Activated CD8-positive, alpha-beta T cell treated with anti-CD3 and anti-CD28 coated beads, Interleukin-2, amount 10 ng/mL, durations not matched to agents 7 days and 5 days (primary cell): Measurements from ENCODE around the gene PRND. TPM values are rescaled to one million over a fixed set of nuclear protein-coding genes. Genes with fewer than 3 reads are reported as not detected.
"Not testable (repeated sequence)": the region's sequence is repeated elsewhere in the genome, so short reads cannot be mapped to it uniquely, and the experiment has no call there.

ENCODE experiments used
- ATAC-seq: fragments of 150-1000 bp; cut with Tn5 transposase; one replicate; pipeline ENCODE4 v1.10.0; 2021; ENCODE audit warnings: moderate library complexity
- CTCF ChIA-PET: fragments of 350-600 bp; sonication (Branson Sonifier 250); formaldehyde crosslinking; loops from one replicate; lab custom pipeline; 2021; ENCODE audit warnings: antibody characterized with exemption; lab: Charles Lee
- POLR2A ChIA-PET: fragments of 350-600 bp; sonication (Branson Sonifier 250); formaldehyde crosslinking; loops from one replicate; lab custom pipeline; 2021; ENCODE audit warnings: antibody characterized with exemption; lab: Charles Lee
- DNase-seq: peaks from one replicate; pipeline ENCODE4 v3.0.0-alpha.2; 2020
- H3K27ac Mint-ChIP-seq: one replicate; pipeline ENCODE4 v1.8.0; 2021; ENCODE audit warnings: mild to moderate bottlenecking, mixed read lengths
- H3K27me3 Mint-ChIP-seq: one replicate; pipeline ENCODE4 v1.8.0; 2021; ENCODE audit warnings: low read depth, mixed read lengths
- H3K36me3 Mint-ChIP-seq: one replicate; pipeline ENCODE4 v1.8.0; 2021; ENCODE audit warnings: low read depth, mixed read lengths
- H3K4me1 Mint-ChIP-seq: one replicate; pipeline ENCODE4 v1.8.0; 2021; ENCODE audit warnings: low read depth, mixed read lengths
- H3K4me3 Mint-ChIP-seq: one replicate; pipeline ENCODE4 v1.8.0; 2021; ENCODE audit warnings: mild to moderate bottlenecking, mixed read lengths
- H3K9me3 Mint-ChIP-seq: one replicate; pipeline ENCODE4 v1.8.0; 2022; ENCODE audit warnings: mixed read lengths; ENCODE audit not compliant: insufficient read depth
- total RNA-seq, 2 experiments: library from RNA; stranded (reverse); gene quantifications; one replicate each; pipeline ENCODE4 v1.2.3, GENCODE V29; 2021

PRND gene
- total RNA-seq, 2 experiments from 2014 or later: not detected

DNA sequence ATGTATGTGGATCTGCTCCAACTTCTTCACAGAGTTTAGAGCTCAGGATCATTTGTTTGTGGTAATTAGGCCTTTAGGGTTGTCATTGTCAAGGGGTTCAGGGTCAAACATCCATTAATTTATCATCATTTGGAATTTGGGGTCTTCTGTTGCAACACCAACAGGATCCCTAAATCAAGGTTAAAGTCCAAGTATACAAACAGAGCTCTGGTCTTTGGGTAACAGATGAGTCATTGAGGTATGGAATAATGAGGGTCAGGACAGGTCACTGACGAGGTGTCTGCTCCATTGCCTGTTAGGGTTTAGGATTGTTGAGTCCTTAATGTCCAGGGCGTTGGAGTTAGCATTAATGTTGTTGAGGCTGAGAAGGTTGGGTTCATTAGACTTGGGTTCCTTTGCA lies 47.6 kb downstream of the PRND start:
- Mint-ChIP-seq H3K27me3 (peaks cover 15% of the 10 kb centered on the region), H3K4me3 (no peak overlapping the region), H3K4me1 (no peaks in the 10 kb centered on the region), H3K27ac (no peak overlapping the region), H3K36me3 (peaks cover 25% of the 10 kb centered on the region), H3K9me3 (peaks cover 33% of the 10 kb centered on the region)
- no peak for ATAC-seq
- CTCF ChIA-PET: interaction anchor here (0.8 kb wide), 1 partner anchor 186 kb away, joined by 4 read pairs; no protein-coding TSS in a partner anchor
- no peak for DNase-seq
- POLR2A ChIA-PET: no interaction called here

- ChIA-PET POLR2A (no interaction called here), CTCF (no interaction called here)
- Mint-ChIP-seq H3K9me3 (peaks cover 33% of the 10 kb centered on the region), H3K27ac (no peak overlapping the region), H3K4me1 (no peaks in the 10 kb centered on the region), H3K4me3 (no peak overlapping the region), H3K27me3 (peaks cover 15% of the 10 kb centered on the region), H3K36me3 (peaks cover 25% of the 10 kb centered on the region)
- ATAC-seq: no peak
- no peak for DNase-seq
Observed at GRCh38 chr20:4770026-4770425, 48.3 kb downstream of the PRND start.

DNA sequence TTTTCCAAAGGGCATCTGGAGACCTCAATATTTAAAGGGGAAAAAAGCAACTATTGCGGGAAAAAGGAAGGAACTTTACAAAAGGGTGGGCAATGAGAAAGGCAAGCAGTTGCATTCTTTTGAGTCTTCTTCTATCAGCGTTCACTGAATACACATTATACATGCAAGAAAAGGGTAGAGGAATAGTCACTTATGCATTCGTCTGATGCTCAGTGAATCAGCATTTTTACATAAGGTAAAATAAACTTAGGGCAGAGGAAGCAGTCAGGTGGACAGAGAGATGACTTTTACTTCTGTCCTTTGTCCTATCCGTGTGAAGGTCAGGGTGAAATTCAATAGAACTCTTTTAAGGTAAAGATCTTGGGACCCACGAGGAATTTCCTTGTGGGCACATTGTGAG lies 49.3 kb downstream of the PRND start:
- DNase-seq: no peak
- no peak for ATAC-seq
- H3K27me3 Mint-ChIP-seq: peaks cover 15% of the 10 kb centered on the region

DNA sequence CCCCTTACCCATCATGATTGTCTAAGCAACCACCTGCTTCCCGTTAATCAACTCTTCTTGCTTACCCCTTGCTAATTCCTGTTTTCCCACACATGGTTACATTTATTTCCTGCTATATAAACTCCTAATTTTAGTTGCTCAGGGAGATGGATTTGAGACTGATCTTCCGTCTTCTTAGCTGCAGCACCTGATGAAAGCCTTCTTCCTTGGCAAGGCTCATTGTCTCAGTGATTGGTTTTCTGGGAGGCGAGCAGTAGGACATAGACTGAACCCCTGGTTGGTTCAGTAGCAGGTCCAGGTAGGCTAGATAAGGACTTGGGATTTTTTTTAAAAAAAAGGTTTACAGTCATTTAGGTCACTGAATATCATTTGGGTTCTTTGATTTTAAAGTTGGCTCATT lies 50.4 kb downstream of the PRND start:
- DNase-seq (no peak), ATAC-seq (no peak)
- Mint-ChIP-seq H3K4me1 (no peaks in the 10 kb centered on the region), H3K27me3 (peaks cover 14% of the 10 kb centered on the region), H3K9me3 (peaks cover 33% of the 10 kb centered on the region), H3K27ac (no peak overlapping the region), H3K4me3 (no peak overlapping the region), H3K36me3 (peaks cover 25% of the 10 kb centered on the region)
- POLR2A ChIA-PET: no interaction called here
- CTCF ChIA-PET: interaction anchor here (1.3 kb wide), 1 partner anchor 182 kb away, joined by 3 read pairs; no protein-coding TSS in a partner anchor

More for the DNA sequence above, 49.3 kb downstream of the PRND start:
- ChIA-PET POLR2A (interaction anchor here (1.0 kb wide), 1 partner anchor 9 kb away, joined by 3 read pairs; no protein-coding TSS in a partner anchor), CTCF (interaction anchor here (1.0 to 1.3 kb wide), 2 partner anchors 183 to 331 kb away, joined by 3 read pairs; no protein-coding TSS in a partner anchor)
- Mint-ChIP-seq H3K4me3 (no peak overlapping the region), H3K36me3 (peaks cover 25% of the 10 kb centered on the region), H3K27ac (no peak overlapping the region), H3K9me3 (peaks cover 33% of the 10 kb centered on the region), H3K4me1 (no peaks in the 10 kb centered on the region)

DNA sequence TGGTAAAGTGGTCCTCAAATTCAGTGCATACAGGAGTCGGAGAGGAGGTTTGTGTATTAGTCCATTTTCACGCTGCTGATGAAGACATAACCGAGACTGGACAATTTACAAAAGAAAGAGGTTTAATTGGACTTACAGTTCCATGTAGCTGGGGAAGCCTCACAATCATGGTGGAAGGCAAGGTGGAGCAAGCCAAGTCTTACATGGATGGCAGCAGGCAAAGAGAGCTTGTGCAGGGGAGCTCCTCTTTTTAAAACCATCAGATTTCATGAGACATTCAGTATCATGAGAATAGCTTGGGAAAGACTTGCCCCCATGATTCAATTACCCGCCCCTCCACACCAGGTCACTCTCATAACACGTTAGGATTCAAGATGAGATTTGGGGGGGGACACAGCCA lies 51.3 kb downstream of the PRND start:
- peaks cover 33% of the 10 kb centered on the region for H3K9me3 Mint-ChIP-seq
- peaks cover 25% of the 10 kb centered on the region for H3K36me3 Mint-ChIP-seq
- H3K27ac Mint-ChIP-seq, H3K4me3 Mint-ChIP-seq, ATAC-seq, DNase-seq, POLR2A ChIA-PET, H3K4me1 Mint-ChIP-seq: not testable (repeated sequence)
- CTCF ChIA-PET: interaction anchor here (1.3 kb wide), 1 partner anchor 182 kb away, joined by 7 read pairs; no protein-coding TSS in a partner anchor
- peaks cover 13% of the 10 kb centered on the region for H3K27me3 Mint-ChIP-seq

GRCh38 chr20:4773736-4774135 lies 52.0 kb downstream of the PRND start:
- peaks cover 33% of the 10 kb centered on the region for H3K9me3 Mint-ChIP-seq
- ChIA-PET CTCF (interaction anchor here (1.3 kb wide), 1 partner anchor 182 kb away, joined by 7 read pairs; no protein-coding TSS in a partner anchor), POLR2A (no interaction called here)
- H3K27ac Mint-ChIP-seq: no peak overlapping the region
- H3K27me3 Mint-ChIP-seq: peaks cover 13% of the 10 kb centered on the region
- H3K4me3 Mint-ChIP-seq: no peak overlapping the region
- H3K36me3 Mint-ChIP-seq: peaks cover 25% of the 10 kb centered on the region
- ATAC-seq: no peak
- no peaks in the 10 kb centered on the region for H3K4me1 Mint-ChIP-seq
- no peak for DNase-seq

DNA sequence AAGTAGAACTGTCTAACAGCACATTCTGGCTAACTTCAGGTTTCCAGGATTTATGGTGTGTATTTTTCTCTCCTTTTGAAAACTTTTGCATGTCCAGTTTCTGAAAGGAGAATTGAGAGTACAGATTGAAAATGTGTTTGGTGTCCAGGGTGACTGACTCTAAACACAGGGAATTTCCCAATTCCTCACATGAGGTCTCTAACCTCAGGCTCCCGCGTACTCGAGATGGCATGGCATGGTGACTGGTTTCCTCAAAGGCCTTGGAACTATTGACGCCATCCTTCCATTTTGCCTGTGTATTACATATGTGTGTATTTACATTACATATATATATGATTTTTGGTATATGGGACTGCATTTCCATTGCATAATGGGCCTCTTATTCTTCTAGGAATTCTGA lies 52.5 kb downstream of the PRND start:
- H3K27ac Mint-ChIP-seq: no peak overlapping the region
- no peaks in the 10 kb centered on the region for H3K4me1 Mint-ChIP-seq
- POLR2A ChIA-PET: no interaction called here
- peaks cover 33% of the 10 kb centered on the region for H3K9me3 Mint-ChIP-seq
- no peak overlapping the region for H3K4me3 Mint-ChIP-seq
- no peak for ATAC-seq
- CTCF ChIA-PET: no interaction called here
- no peak for DNase-seq
- H3K36me3 Mint-ChIP-seq: peaks cover 25% of the 10 kb centered on the region
- H3K27me3 Mint-ChIP-seq: peaks cover 11% of the 10 kb centered on the region

DNA sequence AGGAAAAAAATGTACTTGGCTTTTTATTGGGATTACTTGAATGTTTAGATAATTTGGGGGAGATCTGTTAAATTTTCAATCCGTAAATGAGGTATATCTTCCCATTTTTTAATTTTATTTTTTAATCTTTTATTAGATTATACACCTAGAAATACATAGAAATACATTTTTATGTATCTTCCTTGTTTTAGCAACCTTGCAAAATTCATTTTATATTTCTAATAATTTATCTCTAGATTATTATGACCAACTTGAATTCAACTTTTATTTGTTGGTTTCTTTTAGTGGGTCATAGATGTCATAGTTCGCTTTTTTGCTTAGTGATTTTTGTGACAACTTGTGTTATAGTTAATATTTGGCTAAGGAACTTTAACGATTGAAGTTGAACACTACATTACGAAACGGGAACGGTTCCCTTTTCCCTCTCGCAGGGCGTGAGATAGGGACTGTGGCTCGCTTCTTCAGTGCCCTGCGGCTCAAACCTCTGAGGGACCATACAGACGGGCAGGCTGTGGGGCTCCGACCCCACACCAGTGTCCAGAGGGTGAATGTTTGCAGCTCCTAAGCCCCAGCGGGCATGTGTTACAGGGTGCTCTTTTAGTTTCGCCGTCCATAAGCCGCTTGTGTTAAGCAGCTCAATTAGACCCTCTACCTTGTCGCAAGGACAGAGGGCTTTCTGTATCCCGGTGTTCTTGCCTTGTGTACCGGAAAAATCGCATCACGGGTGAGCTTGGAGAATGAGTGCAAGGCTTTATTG lies 53.8 kb downstream of the PRND start:
- POLR2A ChIA-PET: no interaction called here
- H3K4me1 Mint-ChIP-seq: peaks cover 3% of the 10 kb centered on the region
- ATAC-seq (no peak), DNase-seq (no peak)
- H3K4me3 Mint-ChIP-seq: no peak overlapping the region
- no peak overlapping the region for H3K27ac Mint-ChIP-seq
- CTCF ChIA-PET: no interaction called here
- H3K36me3 Mint-ChIP-seq: peaks cover 30% of the 10 kb centered on the region
- H3K9me3 Mint-ChIP-seq: peaks cover 24% of the 10 kb centered on the region
- peaks cover 2% of the 10 kb centered on the region for H3K27me3 Mint-ChIP-seq

GRCh38 chr20:4776079-4776630 lies 54.4 kb downstream of the PRND start:
- H3K4me3 Mint-ChIP-seq: no peak overlapping the region

More at GRCh38 chr20:4776079-4776630, 54.4 kb downstream of the PRND start:
- CTCF ChIA-PET: no interaction called here
- ATAC-seq (no peak), DNase-seq (no peak)
- no peak overlapping the region for H3K27ac Mint-ChIP-seq
- no peaks in the 10 kb centered on the region for H3K27me3 Mint-ChIP-seq
- peaks cover 23% of the 10 kb centered on the region for H3K36me3 Mint-ChIP-seq
- POLR2A ChIA-PET: no interaction called here
- H3K9me3 Mint-ChIP-seq: peaks cover 17% of the 10 kb centered on the region
- peaks cover 7% of the 10 kb centered on the region for H3K4me1 Mint-ChIP-seq

Other genes with a start within 250 kb of the PRND start
- 10 to 100 TPM; 41.8 to 42.6 TPM for gene PRNP, start 35.5 kb upstream of the PRND start, total RNA-seq
- 10 to 100 TPM; 57.7 to 58.4 TPM for gene RASSF2, start 101.7 kb downstream of the PRND start, total RNA-seq